GM19452 (cell line): ENCODE measurements around the gene EEIG2.
"Not testable (repeated sequence)": the region's sequence is repeated elsewhere in the genome, so short reads cannot be mapped to it uniquely, and the experiment has no call there.

ENCODE experiments used
- ATAC-seq: cut with Tn5 transposase; IDR thresholded peaks from one replicate; pipeline ENCODE4 v1.9.1; 2021; ENCODE audit not compliant: unreplicated experiment

The EEIG2 gene

DNA sequence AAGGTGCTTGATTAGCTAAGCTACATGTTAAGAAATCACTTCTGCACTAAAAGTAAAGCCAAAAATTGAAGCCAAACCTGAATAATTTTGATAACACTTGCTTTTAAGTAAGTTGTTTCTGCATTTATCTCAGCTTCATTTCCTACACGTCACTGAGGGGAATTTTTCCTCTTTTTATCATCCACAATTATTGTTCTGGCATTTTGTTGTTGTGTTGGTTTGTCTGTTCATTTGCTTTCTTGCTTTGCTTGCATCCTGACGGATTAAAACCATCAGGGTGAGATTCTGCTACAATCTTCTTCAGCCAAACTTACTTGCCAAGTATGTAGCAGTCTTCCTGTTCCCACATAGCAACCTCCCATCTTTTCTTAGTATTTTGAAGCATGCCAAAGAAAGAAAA lies 18.0 kb upstream of the EEIG2 start:
- ATAC-seq = no peak

DNA sequence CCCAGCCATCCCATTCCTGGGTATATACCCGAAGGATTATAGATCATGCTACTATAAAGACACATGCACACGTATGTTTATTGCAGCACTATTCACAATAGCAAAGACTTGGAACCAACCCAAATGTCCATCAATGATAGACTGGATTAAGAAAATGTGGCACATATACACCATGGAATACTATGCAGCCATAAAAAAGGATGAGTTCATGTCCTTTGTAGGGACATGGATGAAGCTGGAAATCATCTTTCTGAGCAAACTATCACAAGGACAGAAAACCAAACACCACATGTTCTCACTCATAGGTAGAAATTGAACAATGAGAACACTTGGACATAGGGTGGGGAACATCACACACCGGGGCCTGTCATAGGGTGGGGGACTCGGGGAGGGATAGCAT lies 12.4 kb upstream of the EEIG2 start:
- ATAC-seq = not testable (repeated sequence)

DNA sequence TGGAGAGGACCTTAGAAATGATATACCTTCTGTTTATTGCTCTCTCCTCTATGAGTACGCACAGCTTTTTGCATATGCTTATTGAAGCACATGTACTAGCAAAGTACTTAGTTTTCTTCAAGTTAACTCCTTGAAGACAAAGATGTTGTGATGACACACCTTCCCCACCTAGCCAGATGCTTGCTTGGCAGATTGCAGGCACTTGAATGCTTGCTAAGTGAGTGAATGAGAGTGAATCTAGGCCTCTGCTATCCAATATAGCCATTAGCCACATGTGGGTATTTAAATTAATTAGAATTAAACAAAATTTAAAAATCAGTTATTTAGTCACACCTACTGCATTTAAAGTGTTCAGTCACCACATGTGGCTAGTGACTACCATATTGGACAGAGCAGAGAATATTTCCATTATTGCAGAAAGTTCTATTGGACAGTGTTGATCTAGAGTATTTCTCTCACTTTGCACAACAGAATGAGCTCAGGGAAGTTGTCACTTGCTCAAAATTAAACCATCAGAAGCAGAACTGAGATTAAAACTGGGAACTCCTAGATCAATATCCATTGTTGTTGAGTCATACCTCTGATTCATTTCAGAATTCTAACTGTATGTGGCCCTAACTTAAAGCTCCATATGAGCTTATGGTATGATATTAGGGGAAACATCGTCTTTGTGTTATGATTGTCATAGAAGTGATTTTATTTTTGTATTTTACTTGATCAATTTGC lies 8.6 kb upstream of the EEIG2 start:
- ATAC-seq = peak; percentile 95

DNA sequence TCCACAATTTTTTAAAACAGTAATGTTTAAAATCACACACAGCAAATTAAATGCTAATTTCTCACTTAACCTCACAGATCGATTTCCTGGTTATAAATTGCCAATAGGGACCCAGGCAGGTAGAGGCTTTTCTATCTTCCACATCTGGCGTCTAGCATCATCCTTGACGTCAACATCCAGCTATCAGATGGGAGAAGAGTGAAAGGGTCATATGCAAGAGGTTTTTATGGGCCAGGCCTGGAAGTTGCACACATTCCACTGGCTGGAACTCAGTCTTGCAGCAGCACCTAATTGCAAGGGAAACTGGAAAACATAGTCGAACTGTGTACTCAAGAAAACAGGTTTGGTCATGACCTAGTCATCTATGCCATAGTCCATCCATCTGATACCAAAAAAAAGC lies 6.0 kb upstream of the EEIG2 start:
- ATAC-seq = no peak

DNA sequence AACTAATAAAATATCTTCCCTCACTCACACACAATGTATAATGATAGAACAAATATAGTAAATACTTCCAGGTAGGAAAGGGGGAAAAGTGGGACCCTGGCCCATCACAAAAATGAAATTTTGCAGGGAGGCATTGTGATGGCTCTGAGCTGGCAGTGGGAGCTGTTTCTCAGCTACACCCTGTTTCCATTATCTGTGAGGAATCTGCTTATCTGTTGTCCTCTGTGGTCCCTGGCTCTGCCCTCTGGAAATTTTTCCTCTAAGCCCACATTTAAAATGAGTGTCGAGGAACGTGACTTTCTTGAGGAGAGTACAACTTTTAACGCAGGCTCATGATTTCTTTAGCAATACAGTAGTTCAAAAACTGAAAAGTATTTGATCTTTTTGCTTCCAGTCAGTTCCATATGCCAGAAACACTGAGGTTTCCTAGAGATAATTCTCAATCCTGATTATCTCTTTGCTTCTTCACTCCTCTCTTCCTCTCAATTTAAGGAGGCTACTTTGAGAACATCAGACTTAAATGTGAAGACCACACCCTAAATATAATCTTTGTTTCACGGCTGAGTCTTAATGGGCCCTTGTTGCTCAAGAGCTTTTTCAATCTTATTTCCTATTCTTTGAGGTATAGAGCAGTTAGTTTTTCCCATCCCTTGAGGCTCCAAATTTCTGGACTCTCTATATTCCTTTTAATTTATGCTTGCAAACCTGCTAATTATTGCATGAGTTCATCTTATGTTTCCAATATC lies 5.0 kb upstream of the EEIG2 start:
- ATAC-seq = no peak

DNA sequence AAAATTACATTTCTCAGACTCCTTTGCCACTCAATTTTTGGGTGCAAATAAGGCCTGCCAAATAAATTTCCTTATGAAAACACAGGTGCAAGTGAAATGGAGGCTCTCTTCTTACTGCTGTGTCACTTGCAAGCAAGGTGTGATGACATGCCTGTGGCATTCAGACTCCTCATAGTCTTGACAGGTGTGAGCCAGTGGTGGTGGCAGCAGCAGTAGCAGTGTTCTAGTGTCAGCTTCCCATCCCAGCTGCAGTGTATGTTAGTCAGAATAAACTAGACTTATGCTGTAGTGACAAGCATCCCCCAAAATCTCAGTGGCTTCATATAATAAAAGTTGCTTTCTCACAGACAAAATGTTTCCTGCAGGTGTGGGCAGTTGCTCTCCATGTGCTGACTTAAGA lies 3.8 kb upstream of the EEIG2 start:
- ATAC-seq = no peak

DNA sequence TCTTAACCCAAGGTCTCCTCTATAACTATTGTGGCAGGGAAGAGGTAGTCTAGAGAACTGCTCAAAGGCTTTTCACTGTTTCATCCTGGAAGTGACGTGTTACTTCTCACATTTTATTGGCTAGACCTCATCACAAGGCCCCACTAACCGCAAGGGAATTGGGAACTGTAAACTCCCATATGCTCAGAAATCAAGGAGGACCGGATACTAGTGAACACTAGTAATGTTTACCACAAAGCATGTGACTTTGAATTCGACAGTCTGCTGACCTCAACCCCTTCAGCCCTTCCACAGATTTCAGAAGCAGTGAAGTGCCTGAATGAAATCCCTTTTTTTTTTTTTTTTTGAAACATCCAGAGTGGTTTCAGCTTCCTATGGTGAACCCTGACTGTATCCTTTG lies 3.4 kb upstream of the EEIG2 start:
- no peak for ATAC-seq

DNA sequence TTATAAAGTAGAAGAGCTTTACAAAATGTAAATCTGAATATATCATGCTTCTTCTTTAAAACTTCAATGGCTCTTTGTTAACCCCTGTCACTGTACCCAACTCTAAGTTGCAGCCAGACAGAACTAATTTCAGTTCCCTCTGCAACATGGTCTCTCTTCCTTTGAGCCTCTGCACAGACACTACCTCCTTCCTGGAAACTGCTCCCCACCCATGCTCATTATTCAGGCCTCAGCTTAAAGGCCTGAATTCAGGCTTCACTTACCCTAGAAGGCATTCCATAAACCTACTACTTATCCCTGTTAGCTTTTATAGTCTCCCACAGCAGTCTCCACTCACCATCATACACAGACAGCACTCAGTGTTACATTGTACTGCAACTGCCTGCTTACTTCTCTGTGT lies 2.6 kb upstream of the EEIG2 start:
- ATAC-seq = no peak

DNA sequence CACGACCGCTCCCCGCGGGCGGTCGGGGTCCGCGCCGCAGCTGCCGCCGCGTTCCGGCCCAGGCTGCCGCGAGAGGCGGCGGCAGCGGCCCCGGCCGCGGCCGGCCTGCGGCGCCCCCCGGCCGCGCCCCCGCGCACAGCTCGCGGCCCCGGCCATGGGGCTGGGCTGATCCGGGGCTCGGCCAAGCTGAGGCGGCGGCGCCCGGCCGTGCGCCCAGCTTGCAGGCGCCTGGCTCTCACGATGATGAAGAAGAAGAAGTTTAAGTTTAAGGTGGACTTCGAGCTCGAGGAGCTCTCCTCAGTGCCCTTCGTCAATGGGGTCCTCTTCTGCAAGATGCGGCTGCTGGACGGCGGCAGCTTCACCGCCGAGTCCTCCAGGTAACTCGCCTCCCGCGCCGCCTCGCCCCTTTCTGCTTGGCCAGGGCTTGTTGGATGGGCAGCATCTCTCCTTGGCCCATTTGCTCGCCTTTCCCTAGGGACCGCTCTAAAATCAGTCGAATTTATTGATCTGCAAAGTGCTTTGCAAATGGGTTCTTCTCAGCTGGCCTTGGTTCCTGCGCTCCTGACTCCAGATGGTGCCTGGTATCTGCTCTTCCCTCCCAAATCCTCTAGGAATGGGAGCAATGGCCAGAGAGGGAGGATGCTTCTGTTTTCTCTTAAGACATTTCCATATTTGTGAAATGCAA lies 431 bp downstream of the EEIG2 start:
- peak; percentile 41 for ATAC-seq

DNA sequence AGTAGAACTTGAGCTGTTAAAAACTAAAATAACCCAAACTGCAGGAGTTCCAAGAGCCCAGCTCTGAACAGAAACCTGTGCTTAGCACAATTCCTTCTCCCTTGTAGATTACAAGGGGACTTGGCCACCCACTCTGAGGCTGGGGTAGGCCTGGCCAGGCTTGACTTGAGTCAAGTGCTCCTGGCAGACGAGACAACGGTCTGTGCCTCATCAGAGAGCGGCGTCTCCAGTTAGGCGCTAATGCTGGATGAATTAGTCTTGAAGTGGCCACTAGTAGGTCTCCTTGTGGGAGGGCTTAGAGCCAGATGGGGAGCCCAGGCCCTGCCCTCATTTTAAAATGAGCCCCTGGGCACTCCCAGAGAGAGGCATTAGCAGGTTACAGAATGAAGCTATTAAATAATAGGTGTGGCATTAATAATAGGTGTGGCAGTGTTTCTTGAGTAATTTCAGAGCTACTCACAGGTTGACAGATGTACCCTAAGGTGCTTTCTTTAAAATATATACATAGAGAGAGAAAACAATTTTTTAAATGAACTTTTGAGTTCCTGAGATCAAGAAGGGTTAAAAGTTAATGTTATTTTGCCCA lies 1.1 kb downstream of the EEIG2 start:
- peak; percentile 23 for ATAC-seq

DNA sequence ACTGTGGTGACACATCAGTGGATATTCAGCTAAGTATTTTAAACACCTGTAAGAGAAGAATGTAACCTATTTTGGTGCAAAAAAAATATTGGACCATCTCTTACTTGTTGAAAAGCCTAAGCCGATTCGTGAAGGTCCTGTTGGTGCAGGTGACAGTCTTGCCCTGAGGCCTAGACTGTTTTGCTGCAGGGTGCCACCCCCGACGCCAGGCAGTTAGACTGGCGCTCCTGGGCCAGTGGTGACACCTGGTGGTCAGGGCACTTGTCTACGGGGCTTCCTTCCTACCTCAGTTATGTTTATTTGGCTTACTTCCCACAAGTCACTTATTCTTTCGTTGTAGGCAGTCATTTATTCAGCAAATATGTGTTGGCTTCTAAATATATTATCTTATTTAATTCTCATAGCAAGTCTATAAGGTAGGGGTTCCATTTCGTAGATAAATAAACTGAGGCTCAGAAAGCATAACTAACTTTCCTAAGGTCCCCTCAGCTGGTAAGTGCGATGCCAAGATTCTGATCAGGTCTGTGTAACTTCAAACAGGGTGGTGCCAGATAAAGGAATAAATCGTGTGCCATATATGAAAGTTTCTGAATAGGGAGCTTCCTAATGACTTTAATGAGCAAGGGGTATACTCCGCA lies 1.9 kb downstream of the EEIG2 start:
- ATAC-seq = peak; percentile 40

DNA sequence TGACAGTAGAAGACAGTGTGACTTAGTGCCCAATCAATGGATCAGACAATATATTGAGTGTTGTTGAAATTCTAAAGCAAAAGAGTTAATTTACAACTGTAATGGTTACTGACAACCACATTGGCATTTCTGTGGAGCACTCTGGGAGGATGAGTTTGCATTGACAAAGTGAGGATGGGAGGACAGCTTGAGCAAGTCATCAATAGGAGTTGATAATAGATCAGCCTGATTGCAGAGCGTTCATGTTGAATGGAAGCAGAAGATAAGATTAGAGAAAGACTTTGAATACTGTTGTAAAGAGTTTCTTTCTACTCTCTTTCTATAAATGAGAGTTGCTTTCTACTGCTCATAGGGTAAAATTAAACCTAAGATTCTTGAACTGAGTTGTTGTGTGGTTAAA lies 3.9 kb downstream of the EEIG2 start:
- no peak for ATAC-seq

DNA sequence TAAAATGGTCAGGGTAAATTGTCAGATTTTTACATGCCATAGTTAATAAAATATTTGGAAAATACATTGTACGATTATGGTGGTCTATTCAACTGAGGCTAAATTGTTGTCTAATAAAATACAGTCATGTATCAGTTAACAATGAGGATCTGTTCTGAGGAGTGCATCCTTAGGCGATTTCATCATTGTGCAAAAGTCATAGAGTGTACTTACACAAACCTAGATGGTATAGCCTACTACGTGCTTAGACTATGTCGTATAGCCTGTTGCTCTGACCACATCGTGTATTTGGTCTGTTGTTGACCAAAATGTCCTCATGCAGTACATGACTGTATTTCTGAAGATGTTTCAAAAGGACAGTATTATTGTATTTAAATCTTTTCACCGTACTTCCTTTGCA lies 5.2 kb downstream of the EEIG2 start:
- ATAC-seq = no peak

DNA sequence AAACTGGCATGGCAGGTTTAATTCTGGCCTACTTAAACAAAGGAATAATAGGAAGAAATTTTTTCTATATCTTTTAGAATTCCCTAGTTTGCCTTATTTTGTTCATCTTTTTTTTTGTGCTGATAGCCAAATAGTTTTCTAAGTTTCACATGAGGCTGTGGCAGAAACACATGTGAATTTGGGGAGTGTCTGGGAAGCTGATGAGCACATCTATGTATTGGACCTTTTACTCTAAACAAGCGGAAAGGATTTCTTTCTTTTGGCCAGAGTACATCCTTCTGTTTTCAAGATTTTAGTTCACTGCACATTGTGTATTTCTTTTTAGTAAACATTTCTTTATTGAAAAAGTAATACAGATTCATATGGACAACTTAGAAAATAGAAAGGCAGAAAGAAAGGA lies 5.6 kb downstream of the EEIG2 start:
- no peak for ATAC-seq

DNA sequence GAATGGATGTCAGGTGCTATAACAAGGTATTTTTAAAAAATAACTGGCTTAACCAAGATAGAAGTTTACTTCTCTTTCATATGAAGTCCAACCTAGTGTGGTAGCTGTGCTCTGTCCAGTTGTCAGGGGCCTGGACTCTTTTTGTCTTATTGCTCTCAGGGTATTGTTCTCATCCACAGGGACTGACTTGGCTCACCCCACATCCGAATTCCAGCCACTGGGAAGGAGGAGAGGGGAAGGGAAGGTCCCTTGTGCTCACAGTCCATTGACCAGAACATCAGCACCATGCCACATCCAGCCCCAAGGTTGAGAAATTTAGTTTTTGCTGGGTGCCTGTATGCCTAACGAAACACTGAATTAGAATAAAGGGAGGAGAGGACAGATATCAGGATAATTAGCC lies 8.7 kb downstream of the EEIG2 start:
- no peak for ATAC-seq

DNA sequence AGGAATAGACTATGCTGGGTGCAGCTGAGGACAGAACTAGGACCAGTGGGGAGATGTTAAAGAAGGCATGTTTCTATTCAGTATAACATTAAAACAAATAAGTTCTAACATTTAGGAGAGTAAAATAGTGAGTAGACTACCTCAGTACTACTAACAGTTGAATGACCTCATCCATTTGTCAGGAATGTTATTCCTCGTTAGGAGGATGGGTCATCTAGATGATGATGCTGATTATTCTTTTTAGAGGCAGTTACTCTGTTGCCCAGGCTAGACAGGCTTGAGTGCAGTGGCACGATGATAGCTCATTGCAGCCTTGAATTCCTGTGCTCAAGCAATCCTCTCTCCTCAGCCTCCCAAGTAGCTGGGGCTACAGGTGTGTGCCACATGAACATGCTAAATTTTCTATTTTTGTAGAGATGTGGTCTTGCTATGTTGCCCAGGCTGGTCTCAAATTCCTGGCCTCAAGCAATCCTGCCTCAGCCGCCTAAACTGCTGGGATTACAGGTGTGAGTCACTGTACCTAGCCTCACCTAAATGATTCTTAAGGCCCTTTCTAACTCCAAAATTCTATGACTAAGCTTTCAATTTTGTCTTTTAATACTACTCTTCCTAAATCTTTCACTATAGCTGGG lies 9.3 kb downstream of the EEIG2 start:
- ATAC-seq = no peak

DNA sequence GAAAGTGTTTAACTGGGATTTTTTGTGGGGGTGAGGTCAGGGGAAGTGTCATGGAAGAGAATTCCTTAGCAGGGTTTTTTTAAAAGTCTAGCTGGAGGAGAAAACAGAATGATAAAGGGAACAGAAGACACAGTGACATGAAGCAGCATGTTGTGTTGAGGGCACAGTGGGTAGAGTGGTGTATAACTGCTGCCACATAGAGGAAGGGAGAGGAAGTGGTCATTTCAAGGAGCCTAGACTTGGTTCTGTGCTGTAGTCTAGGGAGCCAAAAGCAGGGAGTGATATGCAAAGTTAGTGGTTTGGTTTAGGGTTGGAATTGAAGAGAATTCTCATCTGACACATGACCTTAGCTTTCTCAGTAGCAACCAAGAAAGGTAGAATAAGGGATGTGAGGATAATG lies 10.2 kb downstream of the EEIG2 start:
- peak; percentile 98 for ATAC-seq

DNA sequence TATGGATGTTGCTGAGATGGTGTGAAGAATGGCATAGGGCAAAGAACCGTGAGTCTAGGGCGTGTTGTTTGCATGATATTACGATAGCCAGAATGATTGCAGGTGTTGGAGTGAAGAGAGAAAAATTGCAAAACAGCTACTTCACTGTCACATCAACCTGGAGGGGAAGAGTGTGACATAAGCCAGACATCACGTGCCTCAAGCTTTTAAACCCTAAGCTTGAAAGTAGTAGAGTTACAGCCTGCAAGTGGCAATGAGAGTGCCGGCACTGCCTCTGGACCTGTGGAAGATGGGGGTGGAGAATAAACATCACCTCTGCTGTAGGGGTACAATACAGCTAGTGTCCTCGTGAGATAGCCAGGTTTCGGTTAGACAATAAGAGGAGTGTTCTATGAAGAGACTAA lies 11.1 kb downstream of the EEIG2 start:
- no peak for ATAC-seq

DNA sequence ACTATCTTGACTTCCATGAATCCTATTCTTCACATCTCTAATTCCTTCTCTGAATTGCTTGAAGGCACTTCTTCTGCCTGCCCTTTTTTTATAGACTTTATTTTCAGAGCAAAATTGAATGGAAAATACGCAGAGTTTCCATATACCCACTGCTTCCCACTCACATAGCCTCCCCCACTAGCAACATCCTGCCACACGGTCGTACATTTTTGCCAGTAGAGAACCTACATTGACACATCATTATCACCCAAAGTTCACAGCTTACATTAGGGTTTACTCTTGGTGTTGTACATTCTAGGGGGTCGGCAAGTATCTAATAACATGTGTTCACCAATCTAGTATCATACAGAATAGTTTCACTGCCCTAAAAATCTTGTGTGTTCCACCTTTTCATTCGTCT lies 12.3 kb downstream of the EEIG2 start:
- ATAC-seq = no peak

DNA sequence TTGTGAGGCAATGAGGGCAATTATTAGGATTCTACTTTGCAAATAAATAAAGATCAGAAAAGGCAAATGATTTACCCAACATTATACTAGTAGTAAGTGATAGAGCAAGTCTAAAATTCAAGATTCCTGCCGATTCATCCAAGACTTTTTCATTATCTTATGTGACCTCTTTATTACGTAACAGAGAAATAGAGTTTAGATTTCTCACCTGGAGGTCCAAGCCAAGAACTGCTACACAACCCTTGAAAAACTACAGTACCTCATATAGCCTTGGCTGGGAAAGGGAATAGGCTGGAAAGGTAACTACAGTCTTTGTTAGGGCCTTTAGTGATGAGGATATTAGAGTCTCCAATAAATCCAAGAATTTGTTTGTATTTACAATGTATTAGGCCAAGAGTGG lies 13.3 kb downstream of the EEIG2 start:
- ATAC-seq = no peak

DNA sequence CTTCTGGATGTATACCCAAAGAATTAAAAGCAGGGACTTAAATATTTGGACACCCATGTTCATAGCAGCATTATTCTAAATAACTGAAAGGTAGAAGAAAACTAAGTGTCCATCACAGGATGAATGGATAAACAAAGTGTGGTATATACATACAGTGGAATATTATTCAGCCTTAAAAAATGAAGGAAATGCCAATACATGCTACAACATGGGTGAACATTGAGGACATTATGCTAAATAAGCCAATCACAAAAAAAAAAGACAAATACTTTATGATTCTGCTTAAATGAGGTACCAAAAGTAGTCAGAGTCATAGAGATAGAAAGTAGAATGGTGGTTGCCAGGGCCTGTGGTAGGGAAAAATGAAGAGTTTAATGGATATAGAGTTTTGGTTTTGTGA lies 14.1 kb downstream of the EEIG2 start:
- ATAC-seq = no peak
